Activated CD4-positive, alpha-beta T cell treated with anti-CD3 and anti-CD28 coated beads, Interleukin-2, amount 10 ng/mL, durations not matched to agents 7 days and 5 days (primary cell): ENCODE results near the gene MYO18B. TPM values are rescaled to one million over a fixed set of nuclear protein-coding genes. Genes with fewer than 3 reads are reported as not detected.

Experiments used
- CTCF ChIA-PET: fragments of 350-600 bp; sonication (Branson Sonifier 250); formaldehyde crosslinking; loops from one replicate; lab custom pipeline; 2021; ENCODE audit warnings: antibody characterized with exemption; lab: Charles Lee
- POLR2A ChIA-PET: fragments of 350-600 bp; sonication (Branson Sonifier 250); formaldehyde crosslinking; loops from one replicate; lab custom pipeline; 2021; ENCODE audit warnings: antibody characterized with exemption; lab: Charles Lee
- DNase-seq: peaks from one replicate; pipeline ENCODE4 v3.0.0-alpha.2; 2020
- H3K27ac Mint-ChIP-seq: one replicate; pipeline ENCODE4 v1.8.0; 2021; ENCODE audit warnings: mild to moderate bottlenecking, moderate library complexity, mixed read lengths
- H3K27me3 Mint-ChIP-seq: one replicate; pipeline ENCODE4 v1.8.0; 2021; ENCODE audit warnings: mixed read lengths
- H3K36me3 Mint-ChIP-seq: one replicate; pipeline ENCODE4 v1.8.0; 2021; ENCODE audit warnings: low read depth, mixed read lengths
- H3K4me1 Mint-ChIP-seq: one replicate; pipeline ENCODE4 v1.8.0; 2021; ENCODE audit warnings: mixed read lengths
- H3K4me3 Mint-ChIP-seq: one replicate; pipeline ENCODE4 v1.8.0; 2021; ENCODE audit warnings: mild to moderate bottlenecking, moderate library complexity, mixed read lengths
- H3K9me3 Mint-ChIP-seq: one replicate; pipeline ENCODE4 v1.8.0; 2021; ENCODE audit warnings: mixed read lengths
- total RNA-seq, 2 experiments: library from RNA; stranded (reverse); gene quantifications; one replicate each; pipeline ENCODE4 v1.2.3, GENCODE V29; 2021

MYO18B gene
- total RNA-seq, 2 experiments from 2014 or later = 2.0 TPM

DNA sequence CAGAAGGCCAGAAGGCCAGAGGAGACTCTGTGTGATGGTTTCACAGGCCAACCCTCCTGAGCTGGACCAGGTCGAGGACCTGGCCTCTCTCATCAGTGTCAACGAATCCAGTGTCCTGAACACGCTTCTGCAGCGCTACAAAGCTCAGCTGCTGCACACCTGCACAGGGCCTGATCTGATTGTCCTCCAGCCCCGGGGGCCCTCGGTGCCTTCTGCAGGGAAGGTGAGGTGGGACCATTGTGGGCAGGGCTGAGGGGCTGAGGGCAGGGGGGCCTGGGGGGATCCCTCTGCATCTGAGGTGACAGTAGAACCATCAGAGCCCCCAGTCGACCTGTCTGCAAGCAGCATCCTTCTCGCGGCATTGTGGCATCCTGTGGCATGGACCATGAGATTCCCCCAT, 30.3 kb downstream of the MYO18B start:
- Mint-ChIP-seq H3K9me3 (peaks cover 20% of the 10 kb centered on the region), H3K27ac (peak overlapping the region; percentile 82), H3K4me1 (peaks cover 46% of the 10 kb centered on the region), H3K36me3 (peaks cover 26% of the 10 kb centered on the region), H3K27me3 (no peaks in the 10 kb centered on the region), H3K4me3 (no peak overlapping the region)
- CTCF ChIA-PET = interaction anchor here (0.8 to 3.1 kb wide), 24 partner anchors 8 to 327 kb away, joined by 3 to 30 read pairs (median 5); partner anchors contain the start of gene GRK3
- DNase-seq = no peak
- POLR2A ChIA-PET = interaction anchor here (0.6 kb wide), 1 partner anchor 63 kb away, joined by 3 read pairs; no protein-coding TSS in a partner anchor

DNA sequence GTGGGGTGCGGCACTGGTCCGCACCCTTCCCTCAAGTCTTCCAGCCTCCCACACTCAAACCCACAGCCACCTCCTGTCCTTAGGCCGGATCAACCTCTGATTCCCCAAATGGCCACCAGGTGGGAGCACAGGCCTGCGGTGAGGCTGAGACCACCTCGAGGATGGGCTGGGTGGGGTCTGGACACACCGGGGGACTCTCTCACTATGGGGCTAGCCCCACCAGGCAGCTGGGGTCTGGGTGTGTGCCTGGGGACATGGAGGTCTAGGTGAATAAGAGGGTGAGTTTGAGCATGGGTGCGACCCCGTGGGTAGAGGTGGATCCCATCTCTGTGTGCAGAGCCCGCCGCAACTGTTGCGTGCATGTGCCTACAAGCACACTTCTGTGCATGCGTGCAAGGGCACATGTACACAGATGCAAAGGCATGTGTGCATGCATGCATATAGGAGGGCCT, 32.6 kb downstream of the MYO18B start:
- ChIA-PET POLR2A (no interaction called here), CTCF (interaction anchor here (0.5 to 3.1 kb wide), 3 partner anchors 14 to 312 kb away, joined by 3 to 30 read pairs (median 14); no protein-coding TSS in a partner anchor)
- Mint-ChIP-seq H3K4me3 (no peak overlapping the region), H3K4me1 (peaks cover 36% of the 10 kb centered on the region), H3K27me3 (no peaks in the 10 kb centered on the region), H3K27ac (no peak overlapping the region), H3K36me3 (peaks cover 8% of the 10 kb centered on the region), H3K9me3 (peaks cover 12% of the 10 kb centered on the region)
- no peak for DNase-seq

GRCh38 chr22:25775531-25775930, 33.5 kb downstream of the MYO18B start:
- DNase-seq = no peak
- Mint-ChIP-seq H3K27me3 (no peaks in the 10 kb centered on the region), H3K27ac (no peak overlapping the region), H3K4me3 (no peak overlapping the region), H3K36me3 (peaks cover 8% of the 10 kb centered on the region), H3K4me1 (peaks cover 29% of the 10 kb centered on the region), H3K9me3 (peaks cover 4% of the 10 kb centered on the region)
- CTCF ChIA-PET = no interaction called here
- POLR2A ChIA-PET = no interaction called here

DNA sequence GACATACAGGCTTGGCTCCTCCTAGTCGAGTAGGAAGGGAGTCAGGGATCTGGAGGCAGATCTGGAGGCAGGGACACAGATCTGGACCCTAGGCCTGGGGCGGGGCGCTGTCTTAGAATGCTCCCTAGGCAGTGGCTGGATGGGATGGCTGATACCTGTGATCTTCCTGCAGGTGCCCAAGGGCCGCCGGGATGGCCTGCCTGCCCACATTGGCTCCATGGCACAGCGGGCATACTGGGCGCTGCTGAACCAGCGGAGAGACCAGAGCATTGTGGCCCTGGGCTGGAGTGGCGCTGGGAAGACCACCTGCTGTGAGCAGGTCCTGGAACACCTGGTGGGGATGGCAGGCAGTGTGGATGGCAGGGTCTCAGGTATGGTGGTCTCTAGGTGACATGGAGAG, 35.4 kb downstream of the MYO18B start:
- no peak for DNase-seq
- Mint-ChIP-seq H3K27ac (no peak overlapping the region), H3K4me3 (no peak overlapping the region), H3K9me3 (no peaks in the 10 kb centered on the region), H3K27me3 (no peaks in the 10 kb centered on the region), H3K4me1 (peaks cover 17% of the 10 kb centered on the region), H3K36me3 (no peaks in the 10 kb centered on the region)
- POLR2A ChIA-PET = no interaction called here
- CTCF ChIA-PET = interaction anchor here (1.1 kb wide), 1 partner anchor 10 kb away, joined by 3 read pairs; no protein-coding TSS in a partner anchor

DNA sequence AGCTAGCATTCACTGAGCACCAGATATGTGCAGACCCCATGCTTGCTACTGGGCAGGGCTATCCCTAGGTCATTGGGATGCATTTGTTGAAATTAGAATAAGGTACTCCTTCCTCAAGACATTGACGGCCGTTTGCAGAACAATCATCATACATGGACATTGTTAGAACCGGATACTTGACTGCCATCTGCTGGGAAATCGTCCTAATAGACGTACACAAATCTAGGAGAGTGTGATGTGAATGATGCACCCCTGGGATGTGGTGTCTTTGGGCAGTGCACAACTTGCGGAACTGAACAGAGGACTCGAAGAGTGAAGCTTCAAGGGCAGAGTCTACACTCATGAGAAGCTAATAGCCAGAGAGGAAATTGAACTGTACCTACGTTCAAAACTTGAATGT, 35.9 kb downstream of the MYO18B start:
- Mint-ChIP-seq H3K4me1 (peaks cover 12% of the 10 kb centered on the region), H3K36me3 (no peaks in the 10 kb centered on the region), H3K4me3 (no peak overlapping the region), H3K27ac (no peak overlapping the region), H3K9me3 (no peaks in the 10 kb centered on the region), H3K27me3 (no peaks in the 10 kb centered on the region)
- peak; percentile 54 for DNase-seq
- POLR2A ChIA-PET = no interaction called here
- CTCF ChIA-PET = interaction anchor here (1.1 to 1.9 kb wide), 2 partner anchors 10 to 316 kb away, joined by 3 to 8 read pairs; no protein-coding TSS in a partner anchor

DNA sequence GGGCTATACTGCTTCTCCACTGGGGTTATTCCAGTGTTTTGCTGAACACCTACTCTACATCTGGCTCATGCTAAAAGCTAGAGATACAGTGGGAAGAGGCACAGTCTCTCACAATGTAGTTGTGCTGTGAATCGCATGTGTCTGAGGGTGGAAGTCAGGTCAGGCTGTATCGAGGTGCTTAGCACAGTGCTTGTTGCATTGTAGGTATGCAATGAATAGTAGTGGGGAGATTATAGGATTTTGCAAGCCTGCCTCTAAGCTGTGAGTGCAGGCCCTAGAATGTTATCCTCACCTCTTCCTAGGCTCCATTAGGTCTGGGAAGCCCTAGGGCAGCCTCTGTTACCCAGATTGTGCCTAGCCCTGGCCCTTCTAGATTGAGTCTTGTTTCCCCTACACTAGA, 37.4 kb downstream of the MYO18B start:
- Mint-ChIP-seq H3K4me1 (peaks cover 4% of the 10 kb centered on the region), H3K27ac (no peak overlapping the region), H3K4me3 (no peak overlapping the region), H3K9me3 (no peaks in the 10 kb centered on the region), H3K36me3 (no peaks in the 10 kb centered on the region), H3K27me3 (no peaks in the 10 kb centered on the region)
- ChIA-PET CTCF (interaction anchor here (1.2 to 1.9 kb wide), 2 partner anchors 11 to 317 kb away, joined by 3 to 8 read pairs; no protein-coding TSS in a partner anchor), POLR2A (no interaction called here)
- DNase-seq = no peak

DNA sequence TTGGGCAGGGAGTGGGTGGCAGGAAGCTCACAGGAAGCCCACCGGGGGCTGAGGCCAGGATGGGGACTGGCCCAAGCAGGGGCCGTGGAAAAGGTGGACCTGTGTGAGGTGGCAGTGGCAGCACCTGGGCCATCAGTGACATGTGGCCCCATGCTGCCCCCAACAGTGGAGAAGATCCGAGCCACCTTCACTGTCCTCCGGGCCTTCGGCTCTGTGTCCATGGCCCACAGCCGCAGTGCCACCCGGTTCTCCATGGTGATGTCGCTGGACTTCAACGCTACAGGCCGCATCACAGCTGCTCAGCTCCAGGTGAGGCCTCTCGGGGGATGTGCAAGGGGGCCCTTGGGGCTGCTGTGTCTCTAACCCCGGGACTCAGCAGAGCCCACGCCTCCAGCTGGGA, 37.9 kb downstream of the MYO18B start:
- peaks cover 2% of the 10 kb centered on the region for H3K4me1 Mint-ChIP-seq
- CTCF ChIA-PET = interaction anchor here (1.2 to 1.9 kb wide), 2 partner anchors 12 to 318 kb away, joined by 3 to 8 read pairs; no protein-coding TSS in a partner anchor
- no peaks in the 10 kb centered on the region for H3K27me3 Mint-ChIP-seq
- H3K4me3 Mint-ChIP-seq = no peak overlapping the region
- H3K9me3 Mint-ChIP-seq = no peaks in the 10 kb centered on the region
- no peak overlapping the region for H3K27ac Mint-ChIP-seq
- POLR2A ChIA-PET = no interaction called here
- H3K36me3 Mint-ChIP-seq = no peaks in the 10 kb centered on the region
- no peak for DNase-seq

- POLR2A ChIA-PET = no interaction called here
- DNase-seq = no peak
- Mint-ChIP-seq H3K27ac (no peak overlapping the region), H3K27me3 (no peaks in the 10 kb centered on the region), H3K9me3 (no peaks in the 10 kb centered on the region), H3K4me3 (no peak overlapping the region), H3K36me3 (no peaks in the 10 kb centered on the region), H3K4me1 (peaks cover under 1% of the 10 kb centered on the region)
- CTCF ChIA-PET = no interaction called here
Observed at GRCh38 chr22:25780673-25781072, 38.7 kb downstream of the MYO18B start.

DNA sequence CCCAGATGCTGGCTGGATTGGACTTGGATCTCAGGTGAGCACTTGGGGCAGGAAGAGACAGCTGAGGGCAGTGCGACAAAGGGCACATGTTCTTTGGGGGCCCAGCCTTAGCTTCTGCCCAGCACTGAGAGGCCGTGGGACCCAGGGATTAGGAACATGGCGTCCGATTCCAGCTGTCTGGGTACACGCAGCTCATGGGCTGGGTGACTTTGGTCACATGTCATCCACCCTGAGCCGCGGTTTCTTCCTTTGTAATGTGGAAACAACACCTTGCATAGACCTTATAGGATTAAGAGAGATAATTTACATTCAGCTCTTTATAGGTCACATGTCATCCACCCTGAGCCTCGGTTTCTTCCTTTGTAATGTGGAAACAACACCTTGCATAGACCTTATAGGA, 39.8 kb downstream of the MYO18B start:
- DNase-seq = no peak
- Mint-ChIP-seq H3K9me3 (no peaks in the 10 kb centered on the region), H3K4me3 (no peak overlapping the region), H3K27me3 (peaks cover 3% of the 10 kb centered on the region), H3K36me3 (no peaks in the 10 kb centered on the region), H3K4me1 (no peaks in the 10 kb centered on the region), H3K27ac (no peak overlapping the region)
- CTCF ChIA-PET = interaction anchor here (1.2 to 1.7 kb wide), 2 partner anchors 9 to 15 kb away, joined by 4 to 7 read pairs; no protein-coding TSS in a partner anchor
- POLR2A ChIA-PET = no interaction called here

GRCh38 chr22:25782831-25783230, 40.8 kb downstream of the MYO18B start:
- peaks cover 9% of the 10 kb centered on the region for H3K27me3 Mint-ChIP-seq
- H3K36me3 Mint-ChIP-seq = no peaks in the 10 kb centered on the region
- no peak overlapping the region for H3K27ac Mint-ChIP-seq
- POLR2A ChIA-PET = no interaction called here
- CTCF ChIA-PET = interaction anchor here (1.2 to 1.7 kb wide), 2 partner anchors 10 to 16 kb away, joined by 4 to 7 read pairs; no protein-coding TSS in a partner anchor
- H3K4me3 Mint-ChIP-seq = no peak overlapping the region
- H3K4me1 Mint-ChIP-seq = no peaks in the 10 kb centered on the region
- DNase-seq = no peak
- no peaks in the 10 kb centered on the region for H3K9me3 Mint-ChIP-seq

- ChIA-PET CTCF (no interaction called here), POLR2A (no interaction called here)
- Mint-ChIP-seq H3K27me3 (peaks cover 14% of the 10 kb centered on the region), H3K36me3 (no peaks in the 10 kb centered on the region), H3K9me3 (no peaks in the 10 kb centered on the region), H3K4me3 (no peak overlapping the region), H3K27ac (no peak overlapping the region), H3K4me1 (no peaks in the 10 kb centered on the region)
- no peak for DNase-seq
Observed at GRCh38 chr22:25783856-25784255, 41.9 kb downstream of the MYO18B start.

DNA sequence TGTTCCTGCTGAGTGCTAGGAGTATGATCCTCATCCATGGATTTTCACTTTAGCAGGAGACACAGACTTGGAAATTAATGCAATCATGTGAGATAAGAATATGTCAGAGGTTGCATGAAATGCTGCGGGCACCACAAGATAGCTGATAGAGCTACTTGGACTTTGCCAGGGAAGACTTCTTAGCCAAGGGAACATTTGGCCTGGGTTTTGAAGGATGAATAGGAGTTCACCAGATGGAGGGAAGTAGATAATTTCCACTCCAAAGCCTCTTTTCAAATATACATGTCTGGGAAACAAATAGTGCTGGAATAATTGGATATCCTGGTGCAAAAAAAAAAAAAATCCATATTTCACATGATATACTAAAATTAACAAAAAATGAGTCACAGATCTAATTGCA, 44.2 kb downstream of the MYO18B start:
- no peaks in the 10 kb centered on the region for H3K4me1 Mint-ChIP-seq
- H3K27me3 Mint-ChIP-seq = peaks cover 14% of the 10 kb centered on the region
- H3K27ac Mint-ChIP-seq = no peak overlapping the region
- ChIA-PET POLR2A (no interaction called here), CTCF (interaction anchor here (0.7 kb wide), 1 partner anchor 1758 kb away, joined by 6 read pairs; no protein-coding TSS in a partner anchor)
- H3K36me3 Mint-ChIP-seq = no peaks in the 10 kb centered on the region
- H3K9me3 Mint-ChIP-seq = no peaks in the 10 kb centered on the region
- H3K4me3 Mint-ChIP-seq = no peak overlapping the region
- DNase-seq = no peak

DNA sequence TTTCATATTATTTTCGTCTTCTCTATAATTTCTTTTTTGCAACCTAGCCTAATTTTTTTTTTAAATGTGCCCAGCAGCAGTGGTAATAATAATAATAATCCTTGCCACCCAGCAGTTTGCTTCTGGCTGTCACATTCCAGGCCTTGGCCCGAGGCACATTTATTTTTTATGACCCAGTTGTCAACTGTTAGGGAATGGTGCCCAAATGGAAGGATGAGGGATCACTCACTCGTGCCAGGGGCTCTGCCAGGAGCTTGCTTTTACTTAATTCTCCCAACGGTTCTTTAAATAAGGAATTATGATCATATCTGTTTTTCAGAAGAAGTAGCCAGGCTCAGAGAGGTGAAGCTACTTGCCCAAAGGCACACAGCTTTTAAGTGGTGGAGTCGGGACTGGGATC, 49.6 kb downstream of the MYO18B start:
- H3K4me1 Mint-ChIP-seq = no peaks in the 10 kb centered on the region
- no peak overlapping the region for H3K27ac Mint-ChIP-seq
- H3K4me3 Mint-ChIP-seq = no peak overlapping the region
- peaks cover 14% of the 10 kb centered on the region for H3K27me3 Mint-ChIP-seq
- H3K36me3 Mint-ChIP-seq = no peaks in the 10 kb centered on the region
- no peak for DNase-seq
- no peaks in the 10 kb centered on the region for H3K9me3 Mint-ChIP-seq
- ChIA-PET POLR2A (no interaction called here), CTCF (interaction anchor here (0.6 kb wide), 1 partner anchor 405 kb away, joined by 4 read pairs; no protein-coding TSS in a partner anchor)
